ENCODE results near the gene RAB5IF.
A peak's percentile ranks its signal among the peaks of the same experiment; 100 is the strongest.
"Not testable (repeated sequence)": the region's sequence is repeated elsewhere in the genome, so short reads cannot be mapped to it uniquely, and the experiment has no call there.

Gene RAB5IF

GRCh38 chr20:36605399-36606157 lies at the start of gene RAB5IF:
Gene RAB5IF, plus strand, starts transcription at chr20:36605779. Its CDS starts 173 bp downstream, at chr20:36605952.
- DNase-seq: peak; percentile 98

DNA sequence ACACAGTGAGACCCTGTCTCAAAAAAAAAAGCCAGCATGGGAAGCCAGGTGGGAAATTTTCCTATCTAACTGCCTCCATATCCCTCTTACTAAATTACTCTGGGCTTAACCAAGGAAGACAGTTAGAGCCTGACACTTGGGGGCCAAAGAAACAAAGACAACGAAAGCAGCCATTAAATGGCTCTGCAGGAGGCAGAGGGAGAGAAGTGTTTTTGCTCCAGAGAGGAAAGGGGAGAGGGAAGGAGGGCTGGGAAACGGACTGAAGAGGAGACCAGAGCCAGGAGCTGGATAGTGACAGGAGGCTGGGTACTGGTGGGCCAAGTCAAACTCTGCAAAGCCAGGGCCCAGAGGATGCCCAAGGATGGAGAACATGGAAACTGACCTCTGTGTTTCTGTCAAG lies 42.9 kb upstream of the RAB5IF start:
- DNase-seq: no peak

DNA sequence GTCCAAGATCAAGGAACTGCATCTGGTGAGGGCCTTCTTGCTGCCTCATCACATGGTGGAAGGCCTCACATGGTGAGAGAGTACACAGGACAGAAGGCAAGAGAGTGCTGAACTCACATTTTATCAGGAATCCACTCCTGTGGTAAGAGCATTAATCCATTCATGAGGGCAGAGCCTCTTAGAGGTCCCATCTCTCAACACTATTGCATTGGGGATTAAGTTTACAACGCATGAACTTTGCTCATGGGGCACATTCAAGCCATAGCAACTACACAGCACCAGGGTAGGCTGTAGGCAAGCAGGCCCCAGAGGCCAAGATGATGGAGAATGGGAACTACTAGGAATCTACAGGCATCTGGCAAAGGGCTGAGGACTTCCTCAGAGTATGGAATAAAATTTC lies 42.2 kb upstream of the RAB5IF start:
- DNase-seq: no peak

DNA sequence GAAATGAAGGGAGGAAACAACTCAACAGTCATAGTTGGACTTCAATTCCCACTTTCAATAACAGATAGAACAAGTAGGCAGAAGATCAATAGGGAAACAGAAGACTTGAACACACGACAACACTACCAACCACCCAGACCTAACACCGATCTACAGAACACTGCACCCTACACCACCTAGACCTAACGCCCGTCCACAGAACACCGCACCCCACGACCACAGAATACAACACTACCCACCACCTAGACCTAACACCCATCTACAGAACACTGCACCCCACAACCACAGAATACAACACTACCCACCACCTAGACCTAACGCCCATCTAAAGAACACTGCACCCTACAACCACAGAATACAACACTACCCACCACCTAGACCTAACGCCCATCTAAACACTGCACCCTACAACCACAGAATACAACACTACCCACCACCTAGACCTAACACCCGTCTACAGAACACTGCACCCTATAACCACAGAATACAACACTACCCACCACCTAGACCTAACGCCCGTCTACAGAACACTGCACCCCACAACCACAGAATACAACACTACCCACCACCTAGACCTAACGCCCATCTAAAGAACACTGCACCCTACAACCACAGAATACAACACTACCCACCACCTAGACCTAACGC lies 41.4 kb upstream of the RAB5IF start:
- DNase-seq: not testable (repeated sequence)

GRCh38 chr20:36564726-36565121 lies 40.9 kb upstream of the RAB5IF start:
- DNase-seq: not testable (repeated sequence)

DNA sequence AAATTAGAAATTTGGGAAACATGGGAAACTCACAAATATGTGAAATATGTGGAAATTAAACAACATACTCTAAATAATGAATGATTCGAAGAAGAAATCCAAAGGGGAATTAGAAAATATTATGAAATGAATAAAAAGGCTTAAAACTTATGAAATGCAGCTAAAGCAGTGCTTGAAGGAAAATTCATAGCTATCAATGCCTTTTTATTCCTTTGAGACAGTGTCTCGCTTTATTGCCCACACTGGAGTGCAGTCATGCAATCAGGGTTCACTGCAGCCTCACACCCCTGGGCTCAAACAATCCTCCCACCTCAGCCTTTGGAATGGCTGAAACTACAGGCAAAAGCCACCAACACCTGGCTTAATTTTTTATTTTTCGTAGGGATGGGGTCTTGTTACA lies 40.1 kb upstream of the RAB5IF start:
- DNase-seq: no peak

DNA sequence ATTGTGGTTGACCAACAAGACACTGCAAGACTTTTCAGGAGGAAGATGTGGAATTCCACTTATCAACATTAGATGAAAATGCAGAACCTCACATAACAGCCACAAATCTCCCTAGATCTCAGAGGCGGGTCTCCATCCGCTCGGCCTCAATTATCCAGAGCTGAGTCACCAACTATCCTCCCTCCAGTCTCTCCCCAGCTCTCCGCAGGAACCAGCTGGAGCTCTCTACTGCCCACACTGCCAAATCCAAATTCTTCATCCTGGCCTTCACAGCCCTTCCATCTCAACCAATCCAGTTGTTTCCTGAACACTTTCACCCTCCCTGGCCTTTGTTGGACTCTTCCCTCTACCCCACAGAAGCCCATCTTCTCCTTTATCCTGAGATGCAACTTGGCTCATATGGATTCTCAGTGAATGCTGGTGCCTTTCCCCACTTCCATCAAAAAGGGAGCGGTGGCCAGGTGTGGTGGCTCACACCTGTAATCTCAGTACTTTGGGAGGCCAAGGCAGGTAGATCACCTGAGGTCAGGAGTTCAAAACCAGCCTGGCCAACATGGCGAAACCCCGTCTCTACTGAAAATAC lies 35.6 kb upstream of the RAB5IF start:
- DNase-seq: no peak

DNA sequence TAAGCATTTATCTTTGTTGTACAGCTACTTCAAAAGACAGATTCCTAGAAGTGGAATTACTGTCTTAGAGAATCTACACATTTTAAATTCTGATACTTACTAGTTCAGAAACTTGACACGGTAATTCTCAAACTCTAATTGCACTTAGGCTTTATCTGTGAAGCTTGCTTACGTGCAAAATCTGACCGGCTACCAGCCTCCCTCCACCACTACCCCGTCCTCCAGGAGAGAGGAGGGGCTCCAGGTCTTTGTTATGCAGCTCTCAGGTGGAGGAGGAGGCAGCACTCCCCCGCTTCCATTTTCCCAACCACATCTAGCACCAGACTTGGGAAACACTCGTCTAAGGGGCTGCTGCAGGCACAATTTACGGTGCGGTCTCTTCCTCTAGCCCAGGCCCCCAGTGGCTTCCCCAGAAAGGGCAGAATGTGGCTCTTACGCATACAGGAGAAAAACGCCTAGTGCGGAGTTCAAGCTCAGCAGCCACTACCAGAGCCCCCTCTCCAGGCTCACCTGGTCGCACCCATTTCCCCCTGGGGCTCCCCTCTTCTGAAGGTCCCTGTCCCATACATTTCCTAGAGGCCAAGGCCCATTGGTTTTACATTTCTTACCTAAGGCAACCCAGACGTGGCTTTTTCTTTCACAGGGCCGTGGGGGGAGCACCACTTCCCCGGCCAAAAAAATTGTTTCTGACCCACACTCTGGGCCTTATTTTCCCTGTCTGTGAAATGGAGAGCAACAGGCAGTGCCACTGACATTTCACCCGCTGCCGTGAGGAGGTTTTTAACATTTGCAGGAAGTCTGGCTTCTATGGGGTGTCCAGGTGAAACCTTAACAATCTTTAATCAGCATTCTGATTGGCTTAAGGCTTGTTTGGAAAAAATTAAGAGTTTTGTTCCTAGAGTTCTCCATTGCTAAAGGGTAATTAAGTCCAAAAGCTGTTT lies 33.7 kb upstream of the RAB5IF start:
- DNase-seq: no peak

GRCh38 chr20:36572701-36573102 lies 32.9 kb upstream of the RAB5IF start:
- peak; percentile 64 to 65 for DNase-seq

DNA sequence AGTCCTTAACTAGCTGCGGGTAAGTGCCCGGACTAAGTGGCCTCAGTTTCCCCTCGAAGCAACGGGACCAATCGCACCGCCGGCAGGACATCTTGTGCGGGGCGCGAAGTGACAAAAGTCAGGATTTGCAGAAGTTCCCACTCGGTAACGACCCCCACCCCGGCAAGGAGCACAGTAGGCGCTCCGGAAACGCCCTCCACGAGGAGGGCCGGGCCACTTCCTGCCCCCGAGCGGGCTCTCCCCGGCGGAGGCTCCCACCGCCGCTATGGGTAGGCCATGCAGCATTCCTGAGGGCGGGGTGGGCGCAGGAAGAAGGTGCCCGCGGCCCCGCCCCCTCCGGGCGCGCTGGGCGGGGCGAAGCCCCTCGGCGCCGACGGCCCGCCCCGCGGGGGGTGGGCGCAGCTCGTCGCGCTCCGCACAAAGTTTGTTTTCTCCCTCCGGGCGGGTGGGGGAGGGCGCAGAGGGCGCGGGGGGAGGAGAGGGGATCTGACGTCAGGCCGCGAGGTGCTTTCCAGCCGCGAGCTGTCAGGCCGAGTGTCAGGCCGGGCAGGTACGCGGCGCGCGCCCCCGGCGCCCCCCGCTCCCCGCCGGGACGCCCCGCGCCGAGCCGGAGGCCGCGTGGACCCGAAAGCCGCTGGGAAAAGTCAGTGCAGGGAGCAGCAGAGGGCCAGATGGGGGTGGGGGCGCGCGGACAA lies 32.3 kb upstream of the RAB5IF start, which contains the start of gene TGIF2:
Gene TGIF2 (plus strand): TSS at position 495 of the 695 bp plus-strand sequence. CDS start 5,178 bp downstream, outside the sequence.
- DNase-seq: peak; percentile 89

DNA sequence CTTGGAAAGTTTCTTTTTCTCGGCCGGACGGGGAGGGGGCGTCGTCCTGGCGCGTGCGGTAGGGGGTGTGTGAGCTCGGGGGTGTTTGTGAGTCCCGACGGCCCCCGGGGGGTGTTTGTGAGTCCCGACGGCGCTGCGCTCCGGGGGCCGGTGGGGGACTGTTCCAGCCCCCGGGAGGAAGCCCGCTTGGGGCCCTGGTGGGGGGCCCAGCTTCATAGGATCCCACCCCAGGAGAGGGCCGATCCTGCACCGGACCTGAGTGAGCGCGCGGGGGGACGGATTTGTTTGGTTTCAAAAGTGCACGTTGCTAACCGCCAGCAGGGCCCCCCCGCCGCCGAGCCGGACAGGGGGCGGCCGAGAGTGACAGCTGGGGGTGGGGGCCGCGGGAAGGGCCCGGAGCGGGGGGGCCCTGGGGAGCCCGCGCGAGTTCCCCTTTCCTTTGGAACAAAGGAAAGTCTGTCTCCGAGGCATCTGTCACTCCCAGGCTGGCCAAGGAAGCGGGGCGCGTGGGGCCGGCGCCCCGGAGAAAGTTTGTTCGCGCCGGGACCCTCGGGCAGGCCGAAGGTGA lies 31.7 kb upstream of the RAB5IF start:
- DNase-seq: peak; percentile 12

GRCh38 chr20:36574366-36575135 lies 31.0 kb upstream of the RAB5IF start:
- peak; percentile 62 to 68 for DNase-seq

DNA sequence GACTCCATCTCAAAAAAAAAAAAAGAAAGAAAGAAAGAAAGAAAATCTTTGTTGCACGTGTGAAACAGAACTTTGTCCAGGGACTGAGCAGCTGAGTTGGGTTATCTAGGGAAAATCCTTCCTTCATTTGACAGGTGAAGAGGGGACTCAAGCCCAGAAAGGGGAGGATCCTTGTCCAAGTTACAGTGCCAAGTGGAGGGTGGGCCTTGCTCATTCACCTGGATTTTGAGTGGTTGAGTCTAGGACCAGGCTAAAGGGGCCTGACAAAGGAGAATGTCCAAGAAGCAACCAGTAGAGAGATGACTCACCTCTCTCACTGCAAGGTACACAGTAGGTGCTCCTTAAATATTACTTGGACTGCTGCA lies 29.5 kb upstream of the RAB5IF start:
- no peak for DNase-seq

- DNase-seq: no peak
Measured at GRCh38 chr20:36578356-36579041, 27.1 kb upstream of the RAB5IF start.

GRCh38 chr20:36579996-36580545 lies 25.5 kb upstream of the RAB5IF start:
- no peak for DNase-seq

GRCh38 chr20:36582322-36582721 lies 23.3 kb upstream of the RAB5IF start:
- DNase-seq: no peak

GRCh38 chr20:36582821-36583220 lies 22.8 kb upstream of the RAB5IF start:
- DNase-seq: no peak

GRCh38 chr20:36584018-36584481 lies 21.5 kb upstream of the RAB5IF start:
- DNase-seq: no peak

DNA sequence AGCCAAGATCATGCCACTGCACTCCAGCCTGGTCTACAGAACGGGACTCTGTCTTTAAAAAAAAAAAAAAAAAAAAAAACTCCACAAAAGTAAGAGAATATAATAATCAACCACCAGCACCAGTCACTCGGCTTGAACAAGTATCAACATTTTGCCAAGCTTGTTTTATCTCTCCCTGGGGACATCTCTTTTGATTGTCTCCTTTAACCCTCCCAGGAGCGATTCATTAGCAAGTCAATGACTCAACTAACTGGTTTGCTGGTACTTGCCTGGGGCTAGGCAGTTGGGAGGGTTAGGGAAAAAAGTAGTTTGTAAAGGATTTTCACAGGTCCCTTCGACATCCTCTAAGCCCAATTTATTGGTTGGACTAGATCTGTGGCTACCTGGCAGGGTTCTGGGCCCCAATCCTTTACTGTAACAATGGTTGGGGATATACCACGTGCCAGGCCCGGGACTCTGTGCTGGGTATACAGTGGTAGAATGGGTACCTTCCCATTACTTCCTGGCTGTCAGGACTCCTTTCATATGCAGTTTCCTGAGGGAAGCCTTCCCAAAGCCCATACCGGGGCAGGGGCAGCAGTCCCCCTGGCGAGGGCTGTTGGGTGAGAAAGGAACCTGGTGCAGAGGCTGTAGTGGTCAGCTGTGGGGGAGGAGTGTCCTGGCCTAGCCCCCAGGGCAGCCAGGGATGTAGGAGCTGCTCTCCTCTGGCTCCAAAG lies 20.0 kb upstream of the RAB5IF start:
- no peak for DNase-seq

All from activated CD4-positive, alpha-beta T cell treated with anti-CD3 and anti-CD28 coated beads, Interleukin-2, amount 50 U/mL, for 4 hours (primary cell).